SK-N-SH treated with all-trans-retinoic acid at 6 μM for 48 hours (cell line): ENCODE measurements around the gene CCDC167.

Source experiments
- BACH2 ChIP-seq: fragments of 250-450 bp; sonication (Bioruptor Pico); IDR thresholded peaks from 2 replicates; pipeline ENCODE4 v1.9.0; 2021; ENCODE audit warnings: mild to moderate bottlenecking, borderline replicate concordance
- CREB5 ChIP-seq: fragments of 250-450 bp; sonication (Bioruptor Pico); IDR thresholded peaks from 2 replicates; pipeline ENCODE4 v1.5.1; 2020; ENCODE audit warnings: low read depth, mild to moderate bottlenecking, moderate library complexity
- GLIS3 ChIP-seq: fragments of 250-450 bp; sonication (Bioruptor Pico); IDR thresholded peaks from 2 replicates; pipeline ENCODE4 v1.5.0; 2020; ENCODE audit warnings: mild to moderate bottlenecking, moderate library complexity
- PATZ1 ChIP-seq: fragments of 250-450 bp; sonication (Bioruptor Pico); IDR thresholded peaks from 2 replicates; pipeline ENCODE4 v1.8.0; 2020; ENCODE audit warnings: mild to moderate bottlenecking, moderate library complexity, borderline replicate concordance
- POU6F1 ChIP-seq: fragments of 250-450 bp; sonication (Bioruptor Pico); IDR thresholded peaks from 2 replicates; pipeline ENCODE4 v1.8.0; 2021; ENCODE audit warnings: low read depth, mild to moderate bottlenecking, moderate library complexity, borderline replicate concordance
- ZFP3 ChIP-seq: fragments of 250-450 bp; sonication (Bioruptor Pico); IDR thresholded peaks from 2 replicates; pipeline ENCODE4 v1.5.0; 2020; ENCODE audit warnings: mild to moderate bottlenecking, moderate library complexity
- ZNF70 ChIP-seq: fragments of 450-650 bp; formaldehyde crosslinking; IDR thresholded peaks from 2 replicates; pipeline ENCODE4 v1.5.0; 2020; ENCODE audit warnings: mild to moderate bottlenecking, moderate library complexity

GRCh38 chr6:37522836-37523235, 23.1 kb upstream of the CCDC167 start:
- TF ChIP-seq POU6F1 (CRISPR knock-in tag) = no peak
- TF ChIP-seq CREB5 (CRISPR knock-in tag) = no peak
- no peak for TF ChIP-seq BACH2 (CRISPR knock-in tag)
- TF ChIP-seq GLIS3 (CRISPR knock-in tag) = no peak
- TF ChIP-seq ZFP3 (CRISPR knock-in tag) = no peak
- TF ChIP-seq PATZ1 = no peak
- TF ChIP-seq ZNF70 = no peak
